ENCODE results near the gene P2RX7.

DNA sequence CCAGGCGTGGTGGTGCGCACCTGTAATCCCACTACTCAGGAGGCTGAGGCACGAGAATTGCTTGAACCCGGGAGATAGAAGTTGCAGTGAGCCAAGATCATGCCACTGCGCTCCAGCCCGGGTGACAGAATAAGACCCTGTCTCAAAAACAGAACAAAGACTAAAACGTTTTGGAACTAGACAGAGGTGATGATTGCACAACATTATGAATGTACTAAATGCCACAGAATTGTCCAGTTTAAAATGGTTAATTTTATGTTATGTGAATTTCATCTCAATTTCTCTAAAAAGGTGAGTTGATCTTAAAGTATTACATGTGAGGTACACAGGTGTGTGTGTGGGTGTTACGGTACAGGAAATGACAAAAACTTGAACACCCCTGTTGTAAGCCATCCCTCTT is 93.7 kb downstream of the P2RX7 start:
- no peak for TF ChIP-seq POLR2A (IDR thresholded peaks at IDR 0.05; ENCODE audit: low read depth, low read length)
- TF ChIP-seq, protein P1, sequence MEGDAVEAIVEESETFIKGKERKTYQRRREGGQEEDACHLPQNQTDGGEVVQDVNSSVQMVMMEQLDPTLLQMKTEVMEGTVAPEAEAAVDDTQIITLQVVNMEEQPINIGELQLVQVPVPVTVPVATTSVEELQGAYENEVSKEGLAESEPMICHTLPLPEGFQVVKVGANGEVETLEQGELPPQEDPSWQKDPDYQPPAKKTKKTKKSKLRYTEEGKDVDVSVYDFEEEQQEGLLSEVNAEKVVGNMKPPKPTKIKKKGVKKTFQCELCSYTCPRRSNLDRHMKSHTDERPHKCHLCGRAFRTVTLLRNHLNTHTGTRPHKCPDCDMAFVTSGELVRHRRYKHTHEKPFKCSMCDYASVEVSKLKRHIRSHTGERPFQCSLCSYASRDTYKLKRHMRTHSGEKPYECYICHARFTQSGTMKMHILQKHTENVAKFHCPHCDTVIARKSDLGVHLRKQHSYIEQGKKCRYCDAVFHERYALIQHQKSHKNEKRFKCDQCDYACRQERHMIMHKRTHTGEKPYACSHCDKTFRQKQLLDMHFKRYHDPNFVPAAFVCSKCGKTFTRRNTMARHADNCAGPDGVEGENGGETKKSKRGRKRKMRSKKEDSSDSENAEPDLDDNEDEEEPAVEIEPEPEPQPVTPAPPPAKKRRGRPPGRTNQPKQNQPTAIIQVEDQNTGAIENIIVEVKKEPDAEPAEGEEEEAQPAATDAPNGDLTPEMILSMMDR (IDR thresholded peaks at IDR 0.05; ENCODE audit: extremely low read depth in 1 of 2, insufficient read depth in 1 of 2, low read depth in 1 of 2, low read length in 2 of 2): no peak
- TF ChIP-seq EZH2 (IDR thresholded peaks at IDR 0.05; ENCODE audit: borderline replicate concordance, low read depth, low read length, severe bottlenecking): no peak
- TF ChIP-seq MYC (IDR thresholded peaks at IDR 0.05; ENCODE audit: low read depth, low read length): no peak
- TF ChIP-seq MAX (IDR thresholded peaks at IDR 0.05; ENCODE audit: insufficient read depth, insufficient read length): no peak
- TF ChIP-seq POLR2AphosphoS5 (IDR thresholded peaks at IDR 0.05; ENCODE audit: insufficient read depth, low read depth, low read length): no peak

All from endothelial cell of umbilical vein (primary cell).